Measurements from ENCODE around the gene LRRC8C.

Gene LRRC8C

DNA sequence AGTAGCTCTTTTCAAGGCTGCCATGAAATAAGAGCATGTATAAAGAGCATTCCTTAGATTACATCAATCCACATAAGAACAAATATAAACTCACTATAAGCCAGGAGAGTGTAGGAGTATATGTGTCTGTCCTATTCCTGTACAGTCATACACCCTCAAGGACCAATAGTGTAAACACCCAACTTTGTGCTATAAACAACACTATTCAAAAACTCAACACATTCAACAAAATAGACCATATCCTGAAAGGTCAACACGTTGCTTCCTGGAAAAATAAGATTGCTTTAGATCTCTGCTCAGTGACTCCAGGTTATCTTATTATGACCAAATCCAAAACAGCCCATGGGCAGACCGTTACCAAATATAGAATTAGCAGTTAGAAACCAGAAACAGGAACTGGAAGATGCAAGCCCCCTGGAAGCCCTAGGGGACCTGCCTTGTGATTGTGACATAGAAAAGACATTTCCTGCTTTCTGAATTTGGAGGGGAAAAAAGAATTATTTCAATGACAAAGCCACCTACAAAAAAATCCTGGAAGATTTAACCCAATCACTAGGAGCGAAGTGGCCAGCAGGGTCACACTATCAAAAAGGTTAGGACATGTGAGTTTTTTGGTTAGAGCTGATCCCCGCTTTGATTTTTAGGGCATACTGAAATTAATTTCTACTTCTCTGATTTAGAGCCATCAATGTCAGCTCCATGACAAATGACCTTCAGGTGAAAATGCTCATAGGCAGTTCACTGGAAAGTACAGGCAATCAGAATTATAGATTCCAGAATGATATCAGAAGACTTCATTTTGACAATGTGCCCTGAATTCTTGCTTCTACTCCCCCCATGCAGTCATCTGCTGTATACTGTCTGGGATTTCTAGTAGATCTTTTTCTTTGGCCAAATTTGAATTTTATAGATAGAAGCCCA lies 59.9 kb downstream of the LRRC8C start:
- no peak overlapping the region for H3K27ac ChIP-seq (ENCODE audit: low read length, poor library complexity, severe bottlenecking)
- no peak overlapping the region for H4K91ac ChIP-seq (ENCODE audit: low read length)
- 33% methylated on average over 3 of the region's 4 CpGs for WGBS

GRCh38 chr1:89695847-89696246 lies 62.9 kb downstream of the LRRC8C start:
- Histone ChIP-seq H3K27ac (ENCODE audit: low read length, poor library complexity, severe bottlenecking) (no peak overlapping the region), H4K91ac (ENCODE audit: low read length) (no peak overlapping the region), H3K18ac (ENCODE audit: low read depth in 1 of 2, low read length in 2 of 2) (no peak overlapping the region), H3K27me3 (ENCODE audit: control insufficient read depth in 1 of 2, insufficient read depth in 1 of 2, low read length in 2 of 2) (no peaks in the 10 kb centered on the region), H4K8ac (ENCODE audit: low read length) (no peak overlapping the region), H3K9ac (ENCODE audit: low read length) (no peak overlapping the region), H3K23ac (ENCODE audit: low read length in 2 of 2) (no peak overlapping the region), H2AK5ac (ENCODE audit: low read length, severe bottlenecking) (no peak overlapping the region), H3K14ac (ENCODE audit: low read length in 2 of 2) (no peak overlapping the region), H2BK5ac (ENCODE audit: low read depth, low read length, poor library complexity, severe bottlenecking) (no peak overlapping the region), H3K4me3 (ENCODE audit: insufficient read depth in 1 of 2, low read depth in 1 of 2, low read length in 2 of 2) (no peak overlapping the region), H3K9me3 (ENCODE audit: control insufficient read depth, low read length) (no peaks in the 10 kb centered on the region), H3K79me1 (replicated peaks; ENCODE audit: low read length, poor library complexity, severe bottlenecking) (no peaks in the 10 kb centered on the region), H2BK15ac (ENCODE audit: low read depth, poor library complexity, severe bottlenecking) (no peak overlapping the region), H3K4ac (ENCODE audit: low read depth in 1 of 2, low read length in 2 of 2) (no peak overlapping the region), H2BK120ac (ENCODE audit: low read depth, low read length) (no peak overlapping the region), H3K4me1 (ENCODE audit: control insufficient read depth, insufficient read depth, low read depth, low read length) (no peaks in the 10 kb centered on the region), H3K36me3 (ENCODE audit: control insufficient read depth in 1 of 2, insufficient read depth in 2 of 2, low read depth in 1 of 2, low read length in 2 of 2) (no peaks in the 10 kb centered on the region), H2AFZ (ENCODE audit: low read depth, low read length) (no peak overlapping the region), H3K4me2 (ENCODE audit: low read length, poor library complexity, severe bottlenecking) (no peak overlapping the region), H2BK12ac (ENCODE audit: low read length in 2 of 2) (no peak overlapping the region)
- DNase-seq = no peak

More for the DNA sequence above, 59.9 kb downstream of the LRRC8C start:
- H3K14ac ChIP-seq (ENCODE audit: low read length in 2 of 2) = no peak overlapping the region
- H3K4me2 ChIP-seq (ENCODE audit: low read length, poor library complexity, severe bottlenecking) = no peak overlapping the region
- no peak overlapping the region for H2BK120ac ChIP-seq (ENCODE audit: low read depth, low read length)
- no peak overlapping the region for H3K4me3 ChIP-seq (ENCODE audit: insufficient read depth in 1 of 2, low read depth in 1 of 2, low read length in 2 of 2)
- H3K18ac ChIP-seq (ENCODE audit: low read depth in 1 of 2, low read length in 2 of 2) = peak overlapping the region in 1 of 2 experiments; percentile 16
- no peaks in the 10 kb centered on the region for H3K9me3 ChIP-seq (ENCODE audit: control insufficient read depth, low read length)
- peak overlapping the region in 1 of 2 experiments; percentile 15 for H3K4ac ChIP-seq (ENCODE audit: low read depth in 1 of 2, low read length in 2 of 2)
- no peaks in the 10 kb centered on the region for H3K27me3 ChIP-seq (ENCODE audit: control insufficient read depth in 1 of 2, insufficient read depth in 1 of 2, low read length in 2 of 2)
- no peak overlapping the region for H3K23ac ChIP-seq (ENCODE audit: low read length in 2 of 2)
- H3K4me1 ChIP-seq (ENCODE audit: control insufficient read depth, insufficient read depth, low read depth, low read length) = no peaks in the 10 kb centered on the region
- H3K36me3 ChIP-seq (ENCODE audit: control insufficient read depth in 1 of 2, insufficient read depth in 2 of 2, low read depth in 1 of 2, low read length in 2 of 2) = peaks cover 0 to 14% of the 10 kb centered on the region in 2 experiments
- H2BK12ac ChIP-seq (ENCODE audit: low read length in 2 of 2) = no peak overlapping the region
- H2AK5ac ChIP-seq (ENCODE audit: low read length, severe bottlenecking) = no peak overlapping the region
- DNase-seq = peak; percentile 84
- H2AFZ ChIP-seq (ENCODE audit: low read depth, low read length) = no peak overlapping the region
- no peaks in the 10 kb centered on the region for H3K79me1 ChIP-seq (replicated peaks; ENCODE audit: low read length, poor library complexity, severe bottlenecking)
- H2BK15ac ChIP-seq (ENCODE audit: low read depth, poor library complexity, severe bottlenecking) = no peak overlapping the region
- no peak overlapping the region for H4K8ac ChIP-seq (ENCODE audit: low read length)
- no peak overlapping the region for H3K9ac ChIP-seq (ENCODE audit: low read length)
- no peak overlapping the region for H2BK5ac ChIP-seq (ENCODE audit: low read depth, low read length, poor library complexity, severe bottlenecking)

DNA sequence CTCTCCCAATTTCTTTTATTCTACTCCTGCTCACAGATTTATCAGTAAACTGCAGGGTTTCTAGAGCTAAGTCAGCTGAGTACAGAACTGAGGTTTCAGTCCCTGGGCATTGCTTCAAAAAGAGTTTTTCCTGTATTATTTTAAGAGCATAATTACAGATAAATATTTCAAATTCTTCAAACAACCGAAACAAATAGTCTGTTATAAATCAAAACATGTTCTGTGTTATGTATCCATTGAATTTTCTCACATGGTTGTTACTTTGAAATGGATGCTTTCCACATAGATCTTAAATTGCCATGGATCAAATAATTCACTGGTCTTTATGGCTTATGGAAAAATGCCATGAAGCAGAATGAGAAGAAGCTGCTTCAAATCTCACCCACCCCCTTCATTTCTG lies 64.5 kb downstream of the LRRC8C start:
- Histone ChIP-seq H3K18ac (ENCODE audit: low read depth in 1 of 2, low read length in 2 of 2) (no peak overlapping the region), H4K8ac (ENCODE audit: low read length) (no peak overlapping the region), H3K27ac (ENCODE audit: low read length, poor library complexity, severe bottlenecking) (no peak overlapping the region), H3K9me3 (ENCODE audit: control insufficient read depth, low read length) (no peaks in the 10 kb centered on the region), H4K91ac (ENCODE audit: low read length) (no peak overlapping the region), H3K9ac (ENCODE audit: low read length) (no peak overlapping the region), H2BK12ac (ENCODE audit: low read length in 2 of 2) (no peak overlapping the region), H2AK5ac (ENCODE audit: low read length, severe bottlenecking) (no peak overlapping the region), H3K36me3 (ENCODE audit: control insufficient read depth in 1 of 2, insufficient read depth in 2 of 2, low read depth in 1 of 2, low read length in 2 of 2) (no peaks in the 10 kb centered on the region), H2BK5ac (ENCODE audit: low read depth, low read length, poor library complexity, severe bottlenecking) (no peak overlapping the region), H3K4me1 (ENCODE audit: control insufficient read depth, insufficient read depth, low read depth, low read length) (no peaks in the 10 kb centered on the region), H2AFZ (ENCODE audit: low read depth, low read length) (no peak overlapping the region), H3K14ac (ENCODE audit: low read length in 2 of 2) (no peak overlapping the region), H3K4me2 (ENCODE audit: low read length, poor library complexity, severe bottlenecking) (no peak overlapping the region), H3K4me3 (ENCODE audit: insufficient read depth in 1 of 2, low read depth in 1 of 2, low read length in 2 of 2) (no peak overlapping the region), H2BK120ac (ENCODE audit: low read depth, low read length) (no peak overlapping the region), H3K4ac (ENCODE audit: low read depth in 1 of 2, low read length in 2 of 2) (no peak overlapping the region), H2BK15ac (ENCODE audit: low read depth, poor library complexity, severe bottlenecking) (no peak overlapping the region), H3K23ac (ENCODE audit: low read length in 2 of 2) (no peak overlapping the region), H3K27me3 (ENCODE audit: control insufficient read depth in 1 of 2, insufficient read depth in 1 of 2, low read length in 2 of 2) (no peaks in the 10 kb centered on the region), H3K79me1 (replicated peaks; ENCODE audit: low read length, poor library complexity, severe bottlenecking) (no peaks in the 10 kb centered on the region)
- WGBS = no CpG with 5 or more reads among the region's 1 CpG
- no peak for DNase-seq

- H4K91ac ChIP-seq (ENCODE audit: low read length) = no peak overlapping the region
- no peak overlapping the region for H2BK15ac ChIP-seq (ENCODE audit: low read depth, poor library complexity, severe bottlenecking)
- H3K4me2 ChIP-seq (ENCODE audit: low read length, poor library complexity, severe bottlenecking) = no peak overlapping the region
- H3K23ac ChIP-seq (ENCODE audit: low read length in 2 of 2) = no peak overlapping the region
- 75% methylated on average over 2 of the region's 3 CpGs for WGBS
- no peak overlapping the region for H3K27ac ChIP-seq (ENCODE audit: low read length, poor library complexity, severe bottlenecking)
- no peak overlapping the region for H3K4me3 ChIP-seq (ENCODE audit: insufficient read depth in 1 of 2, low read depth in 1 of 2, low read length in 2 of 2)
- no peak overlapping the region for H2AK5ac ChIP-seq (ENCODE audit: low read length, severe bottlenecking)
- H3K79me1 ChIP-seq (replicated peaks; ENCODE audit: low read length, poor library complexity, severe bottlenecking) = no peaks in the 10 kb centered on the region
- H3K4ac ChIP-seq (ENCODE audit: low read depth in 1 of 2, low read length in 2 of 2) = no peak overlapping the region
- H2AFZ ChIP-seq (ENCODE audit: low read depth, low read length) = no peak overlapping the region
- H3K9me3 ChIP-seq (ENCODE audit: control insufficient read depth, low read length) = no peaks in the 10 kb centered on the region
- no peak overlapping the region for H4K8ac ChIP-seq (ENCODE audit: low read length)
- no peaks in the 10 kb centered on the region for H3K27me3 ChIP-seq (ENCODE audit: control insufficient read depth in 1 of 2, insufficient read depth in 1 of 2, low read length in 2 of 2)
- no peaks in the 10 kb centered on the region for H3K36me3 ChIP-seq (ENCODE audit: control insufficient read depth in 1 of 2, insufficient read depth in 2 of 2, low read depth in 1 of 2, low read length in 2 of 2)
- H3K18ac ChIP-seq (ENCODE audit: low read depth in 1 of 2, low read length in 2 of 2) = no peak overlapping the region
- no peaks in the 10 kb centered on the region for H3K4me1 ChIP-seq (ENCODE audit: control insufficient read depth, insufficient read depth, low read depth, low read length)
- H3K9ac ChIP-seq (ENCODE audit: low read length) = no peak overlapping the region
- no peak overlapping the region for H2BK120ac ChIP-seq (ENCODE audit: low read depth, low read length)
- H2BK5ac ChIP-seq (ENCODE audit: low read depth, low read length, poor library complexity, severe bottlenecking) = no peak overlapping the region
- no peak overlapping the region for H3K14ac ChIP-seq (ENCODE audit: low read length in 2 of 2)
- no peak overlapping the region for H2BK12ac ChIP-seq (ENCODE audit: low read length in 2 of 2)
- no peak for DNase-seq
Observed at GRCh38 chr1:89698020-89698560, 65.2 kb downstream of the LRRC8C start.
